ENCODE measurements around the gene ISLR2. TPM values are rescaled to one million over a fixed set of nuclear protein-coding genes. Genes with fewer than 3 reads are reported as not detected.
"Not testable (repeated sequence)": the region's sequence is repeated elsewhere in the genome, so short reads cannot be mapped to it uniquely, and the experiment has no call there.

ISLR2 gene
- total and polyA plus RNA-seq, 4 donors = 0.03 TPM; not detected in 3

- not testable (repeated sequence) for H3K27me3 ChIP-seq (ENCODE audit: control insufficient read depth in 4 of 4, insufficient read depth in 4 of 4, low read length in 3 of 4); H3K4me1 ChIP-seq (ENCODE audit: control insufficient read depth in 4 of 4, insufficient read depth in 4 of 4, low read length in 3 of 4); DNase-seq (ENCODE audit: low spot score); H3K9me3 ChIP-seq (ENCODE audit: control insufficient read depth in 4 of 4, low read length in 3 of 4); H3K9ac ChIP-seq (ENCODE audit: low read depth in 1 of 2, low read length in 2 of 2); H3K36me3 ChIP-seq (ENCODE audit: control insufficient read depth in 4 of 4, insufficient read depth in 3 of 4, low read depth in 1 of 4, low read length in 3 of 4); H3K27ac ChIP-seq (ENCODE audit: low read depth in 1 of 2, low read length in 2 of 2); H3K4me3 ChIP-seq (ENCODE audit: low read depth in 1 of 3, low read length in 3 of 3)
- 94% methylated on average over 6 of the region's 6 CpGs for WGBS
Measured at GRCh38 chr15:74108611-74109010, 21.8 kb upstream of the ISLR2 start.

- Histone ChIP-seq H3K9me3 (ENCODE audit: control insufficient read depth in 4 of 4, low read length in 3 of 4) (no peaks in the 10 kb centered on the region), H3K9ac (ENCODE audit: low read depth in 1 of 2, low read length in 2 of 2) (no peak overlapping the region), H3K27me3 (ENCODE audit: control insufficient read depth in 4 of 4, insufficient read depth in 4 of 4, low read length in 3 of 4) (no peaks in the 10 kb centered on the region), H3K27ac (ENCODE audit: low read depth in 1 of 2, low read length in 2 of 2) (no peak overlapping the region), H3K4me3 (ENCODE audit: low read depth in 1 of 3, low read length in 3 of 3) (no peak overlapping the region), H3K4me1 (ENCODE audit: control insufficient read depth in 4 of 4, insufficient read depth in 4 of 4, low read length in 3 of 4) (peaks cover 0 to 3% (median 1%) of the 10 kb centered on the region in 4 donors), H3K36me3 (ENCODE audit: control insufficient read depth in 4 of 4, insufficient read depth in 3 of 4, low read depth in 1 of 4, low read length in 3 of 4) (no peaks in the 10 kb centered on the region)
- no peak for TF ChIP-seq JUND (IDR thresholded peaks at IDR 0.05)
- no peak for TF ChIP-seq NR2F2 (IDR thresholded peaks at IDR 0.05)
- no peak for TF ChIP-seq HNF4A (conservative IDR thresholded peaks at IDR 0.05)
- no peak for TF ChIP-seq RAD21 (IDR thresholded peaks at IDR 0.05)
- no peak for TF ChIP-seq YY1 (IDR thresholded peaks at IDR 0.05)
- no peak for TF ChIP-seq ZBTB33 (IDR thresholded peaks at IDR 0.05)
- no peak for TF ChIP-seq ATF3 (IDR thresholded peaks at IDR 0.05)
- TF ChIP-seq RXRA (IDR thresholded peaks at IDR 0.05) = no peak
- TF ChIP-seq FOXA2 (IDR thresholded peaks at IDR 0.05) = no peak
- TF ChIP-seq HNF4G (IDR thresholded peaks at IDR 0.05) = no peak
- no peak for TF ChIP-seq REST (IDR thresholded peaks at IDR 0.05)
- no peak for TF ChIP-seq SP1 (IDR thresholded peaks at IDR 0.05)
- TF ChIP-seq CTCF (IDR thresholded peaks at IDR 0.05; ENCODE audit: low read depth, low read length, missing input control) = no peak
- no peak for TF ChIP-seq GABPA (IDR thresholded peaks at IDR 0.05 in 1 of 2, conservative IDR thresholded peaks at IDR 0.05 in 1 of 2)
- no peak for TF ChIP-seq EGR1 (IDR thresholded peaks at IDR 0.05; ENCODE audit: low read depth in 2 of 2)
- TF ChIP-seq MAX (IDR thresholded peaks at IDR 0.05) = no peak
- TF ChIP-seq TAF1 (conservative IDR thresholded peaks at IDR 0.05) = no peak
- no peak for TF ChIP-seq FOXA1 (IDR thresholded peaks at IDR 0.05)
- WGBS = 85% methylated on average over 7 of the region's 7 CpGs
- DNase-seq (ENCODE audit: low spot score) = no peak
Measured at GRCh38 chr15:74109713-74110112, 20.7 kb upstream of the ISLR2 start.
